Measurements from ENCODE around the gene AAK1.
A peak's percentile ranks its signal among the peaks of the same experiment; 100 is the strongest.

The AAK1 gene

DNA sequence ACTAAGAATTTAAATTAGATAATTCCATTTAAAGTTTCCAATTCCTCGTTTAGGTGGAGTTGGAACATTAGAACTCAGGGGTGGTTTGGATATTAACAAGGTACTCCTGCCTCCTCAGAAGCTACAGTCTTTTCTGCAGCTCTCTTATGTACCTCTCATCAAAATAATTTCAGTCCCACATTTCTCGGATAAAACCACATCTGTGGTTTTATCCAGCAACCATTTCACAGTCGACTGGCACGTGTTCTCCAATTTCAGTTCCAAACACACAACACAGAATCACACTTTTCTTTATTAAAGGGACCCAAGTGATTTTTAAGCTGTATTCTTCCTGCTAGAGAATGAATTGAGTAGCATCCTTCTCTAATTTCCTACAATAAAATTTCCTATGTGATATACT, 183.6 kb downstream of the AAK1 start:
- no peaks in the 10 kb centered on the region for H3K27me3 ChIP-seq (ENCODE audit: low read depth, low read length)
- no peaks in the 10 kb centered on the region for H3K36me3 ChIP-seq (replicated peaks; ENCODE audit: low read depth, low read length)
- TF ChIP-seq, protein P1, sequence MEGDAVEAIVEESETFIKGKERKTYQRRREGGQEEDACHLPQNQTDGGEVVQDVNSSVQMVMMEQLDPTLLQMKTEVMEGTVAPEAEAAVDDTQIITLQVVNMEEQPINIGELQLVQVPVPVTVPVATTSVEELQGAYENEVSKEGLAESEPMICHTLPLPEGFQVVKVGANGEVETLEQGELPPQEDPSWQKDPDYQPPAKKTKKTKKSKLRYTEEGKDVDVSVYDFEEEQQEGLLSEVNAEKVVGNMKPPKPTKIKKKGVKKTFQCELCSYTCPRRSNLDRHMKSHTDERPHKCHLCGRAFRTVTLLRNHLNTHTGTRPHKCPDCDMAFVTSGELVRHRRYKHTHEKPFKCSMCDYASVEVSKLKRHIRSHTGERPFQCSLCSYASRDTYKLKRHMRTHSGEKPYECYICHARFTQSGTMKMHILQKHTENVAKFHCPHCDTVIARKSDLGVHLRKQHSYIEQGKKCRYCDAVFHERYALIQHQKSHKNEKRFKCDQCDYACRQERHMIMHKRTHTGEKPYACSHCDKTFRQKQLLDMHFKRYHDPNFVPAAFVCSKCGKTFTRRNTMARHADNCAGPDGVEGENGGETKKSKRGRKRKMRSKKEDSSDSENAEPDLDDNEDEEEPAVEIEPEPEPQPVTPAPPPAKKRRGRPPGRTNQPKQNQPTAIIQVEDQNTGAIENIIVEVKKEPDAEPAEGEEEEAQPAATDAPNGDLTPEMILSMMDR (IDR thresholded peaks at IDR 0.05; ENCODE audit: low read depth, low read length) = no peak
- no peak for TF ChIP-seq EZH2phosphoT487 (IDR thresholded peaks at IDR 0.05; ENCODE audit: low read depth)
- no peaks in the 10 kb centered on the region for H3K79me2 ChIP-seq (ENCODE audit: low read length)
- no peak overlapping the region for H3K9ac ChIP-seq (ENCODE audit: low read length)
- no peak overlapping the region for H2AFZ ChIP-seq (ENCODE audit: low read depth, low read length)
- no peaks in the 10 kb centered on the region for H3K9me3 ChIP-seq (ENCODE audit: insufficient read depth, low read length)
- no peak overlapping the region for H3K27ac ChIP-seq (ENCODE audit: low read length)
- H3K4me3 ChIP-seq (ENCODE audit: low read length) = no peak overlapping the region
- no peak overlapping the region for H3K4me2 ChIP-seq (ENCODE audit: low read length)
- H3K4me1 ChIP-seq (ENCODE audit: low read length) = peaks cover 28% of the 10 kb centered on the region
- H4K20me1 ChIP-seq (ENCODE audit: insufficient read depth, low read length) = no peaks in the 10 kb centered on the region

DNA sequence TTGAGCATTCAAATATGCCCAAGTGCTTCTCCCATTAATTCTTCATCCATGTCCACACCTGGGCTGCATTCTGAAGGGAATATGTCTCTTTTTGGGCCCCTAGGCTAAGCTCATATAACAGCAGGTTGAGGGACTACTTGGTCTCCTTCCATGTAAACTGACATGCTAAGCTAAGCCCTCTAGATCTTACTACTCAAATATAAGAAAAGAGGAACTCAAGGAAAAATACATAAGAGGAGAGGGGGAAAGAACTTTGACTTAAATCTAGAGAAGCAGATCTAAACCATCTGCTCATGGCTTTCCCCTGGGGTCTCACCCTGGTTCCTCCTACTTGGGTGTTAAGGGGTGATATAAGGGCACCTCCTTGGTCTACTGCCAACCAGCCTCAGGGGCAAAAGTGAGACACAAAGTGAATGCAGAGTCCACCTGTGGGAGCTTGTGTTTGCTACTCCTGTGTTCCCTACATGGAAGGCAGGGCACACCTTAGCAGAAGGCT, 186.5 kb downstream of the AAK1 start:
- no peaks in the 10 kb centered on the region for H4K20me1 ChIP-seq (ENCODE audit: insufficient read depth, low read length)
- no peak overlapping the region for H3K4me3 ChIP-seq (ENCODE audit: low read length)
- H2AFZ ChIP-seq (ENCODE audit: low read depth, low read length) = no peak overlapping the region
- peak overlapping the region; percentile 15; the same call in 1 of the 2 replicates for H3K27ac ChIP-seq (ENCODE audit: low read length)
- no peaks in the 10 kb centered on the region for H3K27me3 ChIP-seq (ENCODE audit: low read depth, low read length)
- peak overlapping the region; percentile 65 for H3K4me2 ChIP-seq (ENCODE audit: low read length)
- H3K4me1 ChIP-seq (ENCODE audit: low read length) = peaks cover 48% of the 10 kb centered on the region
- TF ChIP-seq EZH2phosphoT487 (IDR thresholded peaks at IDR 0.05; ENCODE audit: low read depth) = no peak
- TF ChIP-seq, protein P1 (IDR thresholded peaks at IDR 0.05; ENCODE audit: low read depth, low read length) = no peak
- no peak overlapping the region for H3K9ac ChIP-seq (ENCODE audit: low read length)
- H3K79me2 ChIP-seq (ENCODE audit: low read length) = no peaks in the 10 kb centered on the region
- H3K9me3 ChIP-seq (ENCODE audit: insufficient read depth, low read length) = no peaks in the 10 kb centered on the region
- H3K36me3 ChIP-seq (replicated peaks; ENCODE audit: low read depth, low read length) = no peaks in the 10 kb centered on the region

DNA sequence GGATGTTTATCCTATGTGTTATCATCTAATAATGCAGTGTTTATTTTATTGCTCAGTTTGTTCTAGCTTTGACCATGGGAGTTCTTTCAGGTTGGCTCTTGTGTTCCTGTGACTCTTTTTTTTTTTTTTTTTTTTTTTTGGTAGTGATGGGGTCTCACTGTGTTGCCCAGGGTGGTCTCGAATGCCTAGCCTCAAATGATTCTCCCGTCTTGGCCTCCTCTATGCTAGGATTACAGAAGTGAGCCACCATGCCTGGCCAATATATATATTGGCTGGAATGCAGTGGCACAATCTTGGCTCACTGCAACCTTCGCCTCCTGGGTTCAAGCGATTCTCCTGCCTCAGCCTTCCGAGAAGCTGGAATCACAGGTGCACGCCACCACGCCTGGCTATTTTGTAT, 187.4 kb downstream of the AAK1 start:
- Histone ChIP-seq H2AFZ (ENCODE audit: low read depth, low read length) (no peak overlapping the region), H3K9ac (ENCODE audit: low read length) (no peak overlapping the region), H3K4me3 (ENCODE audit: low read length) (no peak overlapping the region), H3K9me3 (ENCODE audit: insufficient read depth, low read length) (no peaks in the 10 kb centered on the region), H3K79me2 (ENCODE audit: low read length) (no peaks in the 10 kb centered on the region), H4K20me1 (ENCODE audit: insufficient read depth, low read length) (no peaks in the 10 kb centered on the region), H3K4me1 (ENCODE audit: low read length) (peaks cover 48% of the 10 kb centered on the region), H3K36me3 (replicated peaks; ENCODE audit: low read depth, low read length) (no peaks in the 10 kb centered on the region), H3K4me2 (ENCODE audit: low read length) (no peak overlapping the region), H3K27ac (ENCODE audit: low read length) (no peak overlapping the region), H3K27me3 (ENCODE audit: low read depth, low read length) (no peaks in the 10 kb centered on the region)
- no peak for TF ChIP-seq EZH2phosphoT487 (IDR thresholded peaks at IDR 0.05; ENCODE audit: low read depth)
- TF ChIP-seq, protein P1 (IDR thresholded peaks at IDR 0.05; ENCODE audit: low read depth, low read length) = no peak

DNA sequence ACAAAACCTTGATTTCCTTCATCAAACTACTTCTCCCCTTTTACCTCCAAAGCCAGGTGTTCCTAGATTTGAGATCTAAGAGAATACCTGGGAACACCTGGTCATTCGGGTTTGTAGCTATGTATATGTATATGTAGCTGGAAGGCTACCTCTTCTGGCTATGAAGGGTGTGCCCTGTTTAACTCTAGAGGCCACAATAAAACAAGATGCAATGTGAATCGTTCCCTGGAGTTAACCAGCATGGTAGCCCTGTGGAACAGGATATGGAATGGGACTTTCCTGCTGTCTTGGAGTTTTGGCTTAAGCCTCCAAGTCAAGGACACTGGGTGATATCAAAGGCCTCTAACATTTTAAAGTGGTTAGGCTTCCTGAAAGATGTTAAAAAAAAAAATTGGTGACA, 188.6 kb downstream of the AAK1 start:
- H3K27me3 ChIP-seq (ENCODE audit: low read depth, low read length) = 0 out of 2 replicates have a peak, but pooled peaks cover 2% of the 10 kb centered on the region
- no peaks in the 10 kb centered on the region for H3K9me3 ChIP-seq (ENCODE audit: insufficient read depth, low read length)
- H3K4me1 ChIP-seq (ENCODE audit: low read length) = peaks cover 48% of the 10 kb centered on the region
- H3K27ac ChIP-seq (ENCODE audit: low read length) = no peak overlapping the region
- no peaks in the 10 kb centered on the region for H3K36me3 ChIP-seq (replicated peaks; ENCODE audit: low read depth, low read length)
- H3K9ac ChIP-seq (ENCODE audit: low read length) = no peak overlapping the region
- no peak overlapping the region for H2AFZ ChIP-seq (ENCODE audit: low read depth, low read length)
- H4K20me1 ChIP-seq (ENCODE audit: insufficient read depth, low read length) = no peaks in the 10 kb centered on the region
- no peak overlapping the region for H3K4me3 ChIP-seq (ENCODE audit: low read length)
- no peak overlapping the region for H3K4me2 ChIP-seq (ENCODE audit: low read length)
- H3K79me2 ChIP-seq (ENCODE audit: low read length) = no peaks in the 10 kb centered on the region
- TF ChIP-seq, protein P1 (IDR thresholded peaks at IDR 0.05; ENCODE audit: low read depth, low read length) = no peak
- no peak for TF ChIP-seq EZH2phosphoT487 (IDR thresholded peaks at IDR 0.05; ENCODE audit: low read depth)

All from OCI-LY3 (cell line).